ENCODE results near the gene SLC39A7.

Gene SLC39A7, protein sequence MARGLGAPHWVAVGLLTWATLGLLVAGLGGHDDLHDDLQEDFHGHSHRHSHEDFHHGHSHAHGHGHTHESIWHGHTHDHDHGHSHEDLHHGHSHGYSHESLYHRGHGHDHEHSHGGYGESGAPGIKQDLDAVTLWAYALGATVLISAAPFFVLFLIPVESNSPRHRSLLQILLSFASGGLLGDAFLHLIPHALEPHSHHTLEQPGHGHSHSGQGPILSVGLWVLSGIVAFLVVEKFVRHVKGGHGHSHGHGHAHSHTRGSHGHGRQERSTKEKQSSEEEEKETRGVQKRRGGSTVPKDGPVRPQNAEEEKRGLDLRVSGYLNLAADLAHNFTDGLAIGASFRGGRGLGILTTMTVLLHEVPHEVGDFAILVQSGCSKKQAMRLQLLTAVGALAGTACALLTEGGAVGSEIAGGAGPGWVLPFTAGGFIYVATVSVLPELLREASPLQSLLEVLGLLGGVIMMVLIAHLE
- total RNA-seq, result 42.1 to 144 (median 72.4) reads per million in 17 experiments

GRCh38 chr6:33200219-33201146 is at the start of gene SLC39A7, which contains the start of gene RXRB:
Gene SLC39A7, plus strand, starts transcription at chr6:33200867. Its CDS starts 379 bp downstream, at chr6:33201246.
Gene RXRB, minus strand, starts transcription at chr6:33200665. Its CDS starts 189 bp downstream, at chr6:33200476.
- DNase-seq, result peak; percentile 99 to 100 (median 100)

DNA sequence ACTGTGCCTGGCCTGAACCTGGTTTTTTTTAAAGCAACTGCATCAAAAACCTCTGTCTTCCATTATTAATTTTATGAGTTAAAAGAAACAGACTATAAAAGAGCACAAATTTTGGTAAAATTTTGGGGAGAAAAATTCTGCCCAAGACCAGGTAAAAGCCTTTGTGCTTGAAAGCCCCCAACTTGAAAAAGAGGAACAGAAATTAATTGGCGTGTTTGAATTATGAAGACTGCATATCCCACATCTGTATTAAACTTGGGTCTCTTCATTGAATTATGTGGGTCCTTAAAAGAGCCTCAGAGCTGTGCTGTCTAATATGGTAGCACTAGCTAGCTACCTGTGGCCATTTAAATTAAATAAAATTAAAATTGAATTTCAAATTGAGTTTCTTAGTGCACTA is 49.6 kb upstream of the SLC39A7 start:
- no peak for DNase-seq

- DNase-seq, result no peak
These were observed 46.3 kb upstream of the SLC39A7 start for GRCh38 chr6:33154349-33154748.

- no peak for DNase-seq
These were observed 44.1 kb upstream of the SLC39A7 start for GRCh38 chr6:33156561-33156960.

- DNase-seq, result no peak
These were observed 43.7 kb upstream of the SLC39A7 start for GRCh38 chr6:33156964-33157363.

GRCh38 chr6:33160096-33160495 is 40.6 kb upstream of the SLC39A7 start:
- no peak for DNase-seq

- DNase-seq, result peak; percentile 42 to 80 (median 72)
These were observed 39.8 kb upstream of the SLC39A7 start for GRCh38 chr6:33160728-33161344.

DNA sequence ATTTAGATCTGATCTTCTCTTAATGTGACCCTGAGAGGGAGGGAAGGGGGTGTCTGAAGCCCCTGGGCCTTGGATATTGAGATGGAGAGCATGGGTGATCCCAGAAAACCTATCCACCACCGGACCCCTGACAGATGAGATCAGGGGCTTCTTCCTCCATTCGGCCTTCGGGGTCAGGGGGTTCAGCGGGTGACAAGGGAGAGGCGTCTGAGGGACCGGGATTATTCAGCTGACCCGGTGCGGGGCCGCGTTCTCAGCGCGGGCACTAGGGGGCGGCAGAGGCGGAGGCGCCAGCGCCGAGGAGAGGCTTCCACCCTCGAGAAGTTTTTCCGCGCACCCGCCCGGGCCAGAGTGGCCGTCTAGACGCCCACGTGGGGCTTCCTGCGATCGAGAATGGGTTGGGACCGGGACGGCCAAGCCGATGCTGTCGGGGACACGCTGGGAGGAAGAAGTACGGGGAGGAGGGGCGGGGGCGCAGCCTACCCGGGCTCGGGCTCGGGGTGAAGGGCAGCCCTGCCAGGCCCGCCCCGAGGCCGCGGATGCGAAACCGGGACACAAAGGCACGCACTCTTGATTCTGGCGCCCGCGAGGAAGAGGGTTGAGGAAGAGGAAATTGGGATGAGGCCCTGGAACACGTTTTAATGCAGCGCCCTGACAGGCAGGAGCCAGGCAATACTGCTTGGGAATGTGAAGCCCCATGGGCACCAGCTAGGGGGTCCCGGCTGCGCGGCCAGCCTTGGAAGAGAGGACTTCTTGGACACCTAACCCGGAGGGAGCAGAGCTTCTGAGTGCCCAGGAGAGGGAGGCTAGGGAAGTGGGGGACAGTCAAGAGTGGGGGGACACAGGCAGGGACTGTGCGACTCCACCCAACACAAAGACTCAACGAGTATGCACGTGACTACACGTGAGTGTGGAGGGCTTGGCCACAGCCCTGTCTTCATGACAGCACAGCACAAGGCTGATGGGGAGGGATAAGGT is 39.0 kb upstream of the SLC39A7 start:
- DNase-seq, result peak; percentile 85 to 94 (median 90)

GRCh38 chr6:33163540-33163939 is 37.1 kb upstream of the SLC39A7 start:
- DNase-seq, result no peak

- DNase-seq, result no peak
These were observed 36.5 kb upstream of the SLC39A7 start for GRCh38 chr6:33164176-33164575.

- no peak for DNase-seq
These were observed 35.8 kb upstream of the SLC39A7 start for GRCh38 chr6:33164665-33165373.

GRCh38 chr6:33165581-33166258 is 34.9 kb upstream of the SLC39A7 start:
- no peak for DNase-seq

DNA sequence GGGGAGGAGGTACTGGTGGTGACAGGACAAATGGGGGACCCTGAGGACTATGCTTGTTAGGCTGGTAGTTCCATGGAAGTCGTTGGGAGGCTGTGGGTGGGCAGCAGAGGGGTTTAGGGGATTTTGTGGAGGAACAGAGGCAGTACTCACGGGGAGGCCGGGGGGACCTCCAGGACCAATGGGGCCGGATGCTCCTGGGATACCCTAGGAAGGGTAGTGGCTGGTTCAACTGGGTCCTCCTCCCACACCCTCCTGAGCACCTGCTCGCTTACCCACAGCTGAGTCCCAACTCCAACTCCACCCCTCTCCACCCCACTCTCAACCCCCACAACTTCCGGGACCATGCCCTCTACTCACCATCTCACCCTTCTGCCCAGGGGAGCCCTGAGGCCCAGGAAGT is 34.3 kb upstream of the SLC39A7 start:
- no peak for DNase-seq

- DNase-seq, result no peak
These were observed 33.9 kb upstream of the SLC39A7 start for GRCh38 chr6:33166811-33167210.

GRCh38 chr6:33167374-33168283 is 33.0 kb upstream of the SLC39A7 start:
- DNase-seq, result no peak

- DNase-seq, result no peak
These were observed 32.4 kb upstream of the SLC39A7 start for GRCh38 chr6:33168284-33168601.

- DNase-seq, result no peak
These were observed 32.0 kb upstream of the SLC39A7 start for GRCh38 chr6:33168639-33169038.

DNA sequence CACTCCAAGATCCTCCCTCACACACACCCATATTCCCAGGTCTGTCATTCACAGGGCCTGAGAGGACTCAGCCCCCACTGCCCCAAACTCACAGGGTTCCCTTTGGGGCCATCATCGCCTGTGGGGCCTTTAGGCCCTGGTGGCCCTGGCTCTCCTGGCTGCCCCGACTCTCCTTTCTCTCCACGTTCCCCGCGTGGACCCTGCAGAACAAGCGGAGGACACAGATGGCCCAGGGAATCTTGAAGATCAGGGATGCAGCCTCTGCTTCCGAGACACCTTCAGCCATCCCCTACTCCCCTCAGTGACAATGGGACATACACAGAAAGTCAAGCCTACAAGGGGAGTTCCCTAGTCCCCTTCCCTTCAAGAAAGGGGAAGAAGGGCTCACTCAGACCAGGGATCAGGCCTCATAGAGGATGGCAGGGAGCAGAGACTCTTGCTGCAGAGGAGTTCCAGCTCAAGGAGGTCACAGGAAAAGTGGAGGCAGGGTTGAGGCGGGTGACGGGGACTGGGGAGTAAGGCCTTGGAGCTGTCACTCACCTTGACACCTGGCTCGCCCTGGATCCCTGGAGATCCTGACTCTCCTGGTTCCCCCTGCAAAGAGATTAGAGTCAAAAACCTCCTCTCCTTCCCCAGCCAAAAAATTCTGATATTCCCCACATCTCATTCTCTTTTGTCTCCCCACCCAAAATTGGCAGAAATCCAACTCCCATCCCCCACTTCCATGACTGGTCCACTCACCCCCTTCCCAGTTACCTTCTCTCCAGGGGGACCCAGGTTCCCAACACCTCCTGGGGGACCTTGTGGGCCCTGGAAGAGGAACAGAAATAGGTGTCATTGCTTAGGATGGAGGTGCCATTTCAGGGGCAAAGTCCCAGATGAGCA is 31.1 kb upstream of the SLC39A7 start:
- peak; percentile 12 to 53 (median 42) for DNase-seq

Data from suppressor macrophage (primary cell).